HepG2 (cell line): Measurements from ENCODE around the gene SAMD4A. TPM values are rescaled to one million over a fixed set of nuclear protein-coding genes. Genes with fewer than 3 reads are reported as not detected.

Experiments
- ARNT ChIP-seq: fragments of 450-650 bp; IDR thresholded peaks from 2 replicates; pipeline ENCODE4 v1.6.1; 2017
- ATF1 ChIP-seq: IDR thresholded peaks from 2 replicates; pipeline ENCODE4 v1.6.1; 2016; ENCODE audit warnings: mild to moderate bottlenecking, control low read depth
- BATF2 ChIP-seq: sonication (generic); formaldehyde crosslinking; IDR thresholded peaks from 2 replicates; pipeline ENCODE4 v1.8.0; 2022; ENCODE audit warnings: mild to moderate bottlenecking, missing genetic modification reagents, moderate library complexity
- CREBL2 ChIP-seq: sonication (generic); formaldehyde crosslinking; IDR thresholded peaks from 2 replicates; pipeline ENCODE4 v1.8.1; 2023; ENCODE audit warnings: missing genetic modification reagents, mild to moderate bottlenecking, borderline replicate concordance
- JUNB ChIP-seq: sonication (generic); formaldehyde crosslinking; IDR thresholded peaks from 2 replicates; pipeline ENCODE4 v1.8.0; 2022; ENCODE audit warnings: missing genetic modification reagents, mild to moderate bottlenecking, borderline replicate concordance
- NFIB ChIP-seq: sonication (generic); formaldehyde crosslinking; IDR thresholded peaks from 2 replicates; pipeline ENCODE4 v1.9.0; 2021; ENCODE audit warnings: missing genetic modification reagents, mild to moderate bottlenecking, borderline replicate concordance
- PAF1 ChIP-seq: IDR thresholded peaks from 2 replicates; pipeline ENCODE4 v1.6.1; 2016; ENCODE audit warnings: missing genetic modification reagents, missing compliant biosample characterization
- SSRP1 ChIP-seq: IDR thresholded peaks from 2 replicates; pipeline ENCODE4 v1.6.1; 2016; ENCODE audit warnings: control low read depth
- ZBTB34 ChIP-seq: sonication (generic); formaldehyde crosslinking; IDR thresholded peaks from 2 replicates; pipeline ENCODE4 v1.8.0; 2022; ENCODE audit warnings: mild to moderate bottlenecking, missing genetic modification reagents
- ZNF142 ChIP-seq: sonication (generic); formaldehyde crosslinking; IDR thresholded peaks from 2 replicates; pipeline ENCODE4 v1.4.0; 2020; ENCODE audit warnings: missing genetic modification reagents
- ZNF276 ChIP-seq: sonication (generic); formaldehyde crosslinking; IDR thresholded peaks from 2 replicates; pipeline ENCODE4 v1.4.0; 2020; ENCODE audit warnings: mild to moderate bottlenecking, low read depth, missing genetic modification reagents
- ZNF34 ChIP-seq: sonication (generic); formaldehyde crosslinking; IDR thresholded peaks from 2 replicates; pipeline ENCODE4 v1.4.0; 2020; ENCODE audit warnings: mild to moderate bottlenecking, missing genetic modification reagents, borderline replicate concordance
- polyA plus RNA-seq, 8 experiments: library from polyadenylated mRNA; depleted of rRNA in 3 of 8; stranded (reverse) in 7 of 8; unstranded in 1 of 8; fragments of >200 nt; fragmentation: Illumina TruSeq in 4 of 8; extraction: Trizol in 4 of 8; gene quantifications; 2 replicates each; pipeline versions ENCODE4 v1.2.1 to v1.2.3, GENCODE V29; 2011 to 2016; ENCODE audit warnings: low read depth in 4 of 8, missing spikeins in 1 of 8, mixed read lengths in 1 of 8; ENCODE audit not compliant: insufficient read depth in 1 of 8
- total RNA-seq, 5 experiments: library from RNA; depleted of rRNA; stranded (reverse); fragments of >200 nt; fragmentation: Illumina TruSeq; extraction: Trizol; gene quantifications; 2 replicates each; pipeline ENCODE4 v1.2.3, GENCODE V29; 2016; ENCODE audit warnings: low read depth in 1 of 5

SAMD4A gene
- total and polyA plus RNA-seq, 2 of the 13 experiments (the other 11 are each of a cell fraction or from before 2014, with no cell fraction given) = 11.8 to 13.0 TPM

GRCh38 chr14:54556535-54556934 is 10.4 kb upstream of the SAMD4A start (continued):
- TF ChIP-seq ZBTB34 (CRISPR knock-in tag) (no peak), NFIB (CRISPR knock-in tag) (no peak), PAF1 (CRISPR knock-in tag) (no peak), JUNB (no peak), CREBL2 (no peak), ATF1 (CRISPR knock-in tag) (no peak), SSRP1 (no peak), ARNT (no peak), ZNF34 (CRISPR knock-in tag) (no peak), ZNF142 (no peak), ZNF276 (CRISPR knock-in tag) (no peak), BATF2 (CRISPR knock-in tag) (no peak)
